Naive thymus-derived CD4-positive, alpha-beta T cell (primary cell): ENCODE measurements around the gene C2CD2. TPM values are rescaled to one million over a fixed set of nuclear protein-coding genes. Genes with fewer than 3 reads are reported as not detected.

Experiments used
- ATAC-seq: fragments of 150-1000 bp; cut with Tn5 transposase; 2 replicates; pipeline ENCODE4 v1.10.0; 2021; ENCODE audit warnings: mild to moderate bottlenecking, moderate library complexity
- CTCF ChIA-PET: fragments of 350-600 bp; sonication (Branson Sonifier 250); formaldehyde crosslinking; loops from one replicate; lab custom pipeline; 2021; ENCODE audit warnings: antibody characterized with exemption; lab: Charles Lee
- POLR2A ChIA-PET: fragments of 350-600 bp; sonication (Branson Sonifier 250); formaldehyde crosslinking; loops from one replicate; lab custom pipeline; 2021; ENCODE audit warnings: antibody characterized with exemption, inconsistent platforms; lab: Charles Lee
- DNase-seq, 9 donors: peaks; one replicate each; pipeline versions ENCODE4 v3.0.0 to v3.0.0-alpha.2; 2020 to 2022; ENCODE audit warnings: mixed read lengths in 1 of 9
- H3K27ac ChIP-seq: one replicate; pipeline ENCODE4 v1.7.0; 2013; ENCODE audit warnings: mild to moderate bottlenecking, low read depth, low read length, moderate library complexity
- H3K27me3 ChIP-seq, 2 donors: one replicate each; pipeline ENCODE4 v1.7.0; 2013; ENCODE audit warnings: low read length in 2 of 2, mild to moderate bottlenecking in 2 of 2, moderate library complexity in 2 of 2; ENCODE audit not compliant: control insufficient read depth in 2 of 2, insufficient read depth in 2 of 2
- H3K36me3 ChIP-seq, 3 experiments: 1 replicate in 2 of 3; 2 replicates in 1 of 3; pipeline ENCODE4 v1.7.0; 2013; ENCODE audit warnings: low read length in 3 of 3, mild to moderate bottlenecking in 3 of 3, moderate library complexity in 1 of 3; ENCODE audit not compliant: insufficient read depth in 3 of 3, control insufficient read depth in 2 of 3
- H3K4me1 ChIP-seq, 2 donors: one replicate each; pipeline ENCODE4 v1.7.0; 2013; ENCODE audit warnings: low read length in 2 of 2, mild to moderate bottlenecking in 2 of 2, moderate library complexity in 1 of 2; ENCODE audit not compliant: control insufficient read depth in 2 of 2, insufficient read depth in 2 of 2
- H3K4me3 ChIP-seq: 2 replicates; pipeline ENCODE4 v1.7.0; 2013; ENCODE audit warnings: mild to moderate bottlenecking, low read length
- H3K9me3 ChIP-seq, 3 experiments: 1 replicate in 2 of 3; 2 replicates in 1 of 3; pipeline ENCODE4 v1.7.0; 2013; ENCODE audit warnings: low read length in 3 of 3; ENCODE audit not compliant: control insufficient read depth in 2 of 3
- H3K27ac Mint-ChIP-seq, 9 donors: one replicate each; pipeline ENCODE4 v1.8.0; 2020 to 2022; ENCODE audit warnings: mixed read lengths in 9 of 9, mild to moderate bottlenecking in 8 of 9, moderate library complexity in 5 of 9, inconsistent platforms in 2 of 9
- H3K27me3 Mint-ChIP-seq, 5 donors: one replicate each; pipeline ENCODE4 v1.8.0; 2021 to 2022; ENCODE audit warnings: mixed read lengths in 5 of 5, mild to moderate bottlenecking in 1 of 5
- H3K36me3 Mint-ChIP-seq, 5 donors: one replicate each; pipeline ENCODE4 v1.8.0; 2020 to 2022; ENCODE audit warnings: mixed read lengths in 5 of 5, mild to moderate bottlenecking in 3 of 5, inconsistent platforms in 1 of 5
- H3K4me1 Mint-ChIP-seq, 7 donors: one replicate each; pipeline ENCODE4 v1.8.0; 2020 to 2022; ENCODE audit warnings: mixed read lengths in 7 of 7, mild to moderate bottlenecking in 3 of 7, inconsistent platforms in 1 of 7
- H3K4me3 Mint-ChIP-seq, 10 donors: one replicate each; pipeline ENCODE4 v1.8.0; 2020 to 2022; ENCODE audit warnings: mild to moderate bottlenecking in 10 of 10, mixed read lengths in 10 of 10, moderate library complexity in 6 of 10, inconsistent platforms in 2 of 10
- H3K9me3 Mint-ChIP-seq, 11 donors: one replicate each; pipeline ENCODE4 v1.8.0; 2020 to 2022; ENCODE audit warnings: mixed read lengths in 11 of 11, mild to moderate bottlenecking in 4 of 11, inconsistent platforms in 1 of 11, moderate library complexity in 1 of 11
- intact Hi-C, 2 donors: fragments of 100-400 bp; cut with micrococcal nuclease; formaldehyde crosslinking; loops; one replicate each; pipeline ENCODE4 v1.15.1; 2023
- polyA plus RNA-seq, 2 donors: library from polyadenylated mRNA; unstranded; fragments of 300-500 nt; fragmentation: Illumina TruSeq; gene quantifications; one replicate each; pipeline ENCODE4 v1.2.3, GENCODE V29; 2021
- total RNA-seq, 6 experiments: library from RNA in 5 of 6; stranded (reverse) in 5 of 6; gene quantifications; 1 replicate in 5 of 6; 2 replicates in 1 of 6; pipeline ENCODE4 v1.2.3 and lab custom pipeline; 2021 to 2026

Gene C2CD2
- total and polyA plus RNA-seq, 7 experiments from 2014 or later = 2.8 to 14.8 (median 10.0) TPM

DNA sequence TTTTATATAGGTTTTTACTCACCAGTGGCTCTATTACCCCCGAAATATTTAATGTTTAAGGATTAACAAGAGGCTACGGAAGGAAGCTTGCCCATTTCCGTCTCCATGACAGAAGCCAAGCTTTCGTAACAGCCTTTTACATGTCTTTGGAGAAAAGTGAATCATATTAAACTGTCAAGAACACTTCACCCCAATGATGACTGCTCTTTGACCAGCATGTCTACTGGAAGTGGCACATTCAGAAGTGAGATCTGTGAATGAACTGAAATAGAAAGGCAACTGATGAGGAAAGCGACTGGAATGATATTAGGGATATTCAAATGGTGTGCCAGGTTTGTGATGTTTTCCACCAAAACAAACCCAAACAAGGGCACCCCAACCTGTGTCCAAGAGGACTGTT is 66.2 kb downstream of the C2CD2 start:
- Mint-ChIP-seq H3K36me3 (peaks cover 0 to 12% (median 0%) of the 10 kb centered on the region in 5 donors), H3K4me3 (no peak overlapping the region), H3K9me3 (no peaks in the 10 kb centered on the region), H3K27ac (no peak overlapping the region), H3K4me1 (peaks cover 0 to 5% (median 1%) of the 10 kb centered on the region in 7 donors), H3K27me3 (no peaks in the 10 kb centered on the region)
- H3K9me3 ChIP-seq = no peaks in the 10 kb centered on the region
- intact Hi-C loops = no loop called here
- no peak overlapping the region for H3K4me3 ChIP-seq
- H3K27me3 ChIP-seq = no peaks in the 10 kb centered on the region
- ChIA-PET CTCF (no interaction called here), POLR2A (no interaction called here)
- no peaks in the 10 kb centered on the region for H3K4me1 ChIP-seq
- no peak overlapping the region for H3K27ac ChIP-seq
- ATAC-seq (no peak), DNase-seq (no peak)
- H3K36me3 ChIP-seq = peaks cover 0 to 6% (median 0%) of the 10 kb centered on the region in 3 experiments

DNA sequence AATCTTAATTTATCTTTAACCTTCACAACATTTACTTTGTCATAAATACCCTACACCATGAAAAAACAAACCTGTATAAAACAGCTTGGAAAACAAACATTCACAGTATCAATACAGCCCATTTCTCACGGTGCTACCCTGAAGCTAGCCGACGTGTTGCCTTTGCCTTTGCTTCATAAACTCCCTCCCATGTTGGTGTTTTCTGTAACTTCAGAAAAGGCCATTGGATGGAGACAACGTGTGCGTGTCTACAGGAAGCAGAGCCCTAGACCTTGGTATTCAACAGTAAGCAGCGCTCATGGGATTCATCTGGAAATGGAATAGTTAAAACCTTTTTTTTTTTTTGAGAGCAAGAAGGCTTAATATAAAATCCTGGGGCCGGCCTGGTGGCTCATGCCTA is 67.5 kb downstream of the C2CD2 start:
- Histone ChIP-seq H3K27me3 (no peaks in the 10 kb centered on the region), H3K4me1 (no peaks in the 10 kb centered on the region), H3K27ac (no peak overlapping the region), H3K4me3 (no peak overlapping the region), H3K36me3 (peaks cover 0 to 6% (median 0%) of the 10 kb centered on the region in 3 experiments), H3K9me3 (no peaks in the 10 kb centered on the region)
- POLR2A ChIA-PET = no interaction called here
- intact Hi-C loops = no loop called here
- no peak overlapping the region for H3K27ac Mint-ChIP-seq
- no peaks in the 10 kb centered on the region for H3K9me3 Mint-ChIP-seq
- no peak overlapping the region for H3K4me3 Mint-ChIP-seq
- no peak for ATAC-seq
- H3K27me3 Mint-ChIP-seq = no peaks in the 10 kb centered on the region
- H3K36me3 Mint-ChIP-seq = peaks cover 0 to 12% (median 0%) of the 10 kb centered on the region in 5 donors
- peaks cover 0 to 5% (median 1%) of the 10 kb centered on the region in 7 donors for H3K4me1 Mint-ChIP-seq
- DNase-seq = no peak
- CTCF ChIA-PET = interaction anchor here (0.7 kb wide), 1 partner anchor 470 kb away, joined by 3 read pairs; no protein-coding TSS in a partner anchor

DNA sequence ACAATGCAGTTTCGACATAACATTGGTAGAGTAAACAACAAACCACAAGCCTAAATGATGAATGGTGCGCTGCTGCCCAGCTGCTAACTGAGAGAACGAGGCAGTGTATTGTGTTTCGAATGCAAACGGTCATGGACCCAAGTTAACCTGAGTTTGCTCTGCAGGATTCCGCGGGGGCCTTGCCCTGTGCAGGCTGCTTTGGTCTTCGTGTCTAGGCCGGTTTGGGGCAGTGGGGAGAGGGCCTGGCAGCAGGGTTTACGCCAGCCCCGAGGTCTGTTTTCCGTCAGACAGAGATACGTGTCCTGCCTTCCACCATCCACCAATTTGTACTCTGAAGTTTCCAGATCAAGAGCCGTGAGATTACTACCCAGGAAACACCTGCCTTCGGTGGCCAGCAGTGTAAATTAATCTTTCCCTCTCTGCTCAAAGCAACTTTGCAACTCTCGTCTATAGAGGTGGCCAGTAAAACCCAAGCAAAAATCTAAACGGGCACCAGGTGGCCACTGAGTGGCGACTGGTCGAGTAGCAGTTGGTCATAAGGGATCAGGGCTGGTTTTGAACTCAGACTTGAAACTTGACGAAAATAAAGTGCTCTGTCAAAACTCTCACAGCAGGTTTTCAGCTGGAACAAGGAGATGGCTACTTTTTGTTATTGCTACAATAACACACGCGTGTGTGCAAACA is 68.3 kb downstream of the C2CD2 start:
- Histone ChIP-seq H3K9me3 (no peaks in the 10 kb centered on the region), H3K4me3 (no peak overlapping the region), H3K27ac (no peak overlapping the region), H3K36me3 (peaks cover 0 to 6% (median 0%) of the 10 kb centered on the region in 3 experiments), H3K4me1 (no peaks in the 10 kb centered on the region), H3K27me3 (no peaks in the 10 kb centered on the region)
- ChIA-PET CTCF (no interaction called here), POLR2A (no interaction called here)
- peak overlapping the region in 2 of 9 donors; percentile 42 to 88 for H3K27ac Mint-ChIP-seq
- no peaks in the 10 kb centered on the region for H3K9me3 Mint-ChIP-seq
- H3K36me3 Mint-ChIP-seq = peaks cover 0 to 12% (median 0%) of the 10 kb centered on the region in 5 donors
- H3K4me3 Mint-ChIP-seq = no peak overlapping the region
- intact Hi-C loops = no loop called here
- peaks cover 0 to 8% (median 3%) of the 10 kb centered on the region in 7 donors for H3K4me1 Mint-ChIP-seq
- no peak for DNase-seq
- H3K27me3 Mint-ChIP-seq = no peaks in the 10 kb centered on the region
- no peak for ATAC-seq

GRCh38 chr21:41884501-41885030 is 69.3 kb downstream of the C2CD2 start:
- H3K4me1 ChIP-seq = peaks cover 0 to 4% of the 10 kb centered on the region in 2 donors
- H3K9me3 ChIP-seq = no peaks in the 10 kb centered on the region
- Mint-ChIP-seq H3K36me3 (peaks cover 0 to 12% (median 0%) of the 10 kb centered on the region in 5 donors), H3K4me3 (no peak overlapping the region), H3K4me1 (peaks cover 0 to 13% (median 8%) of the 10 kb centered on the region in 7 donors), H3K9me3 (no peaks in the 10 kb centered on the region), H3K27me3 (no peaks in the 10 kb centered on the region), H3K27ac (peak overlapping the region in 1 of 9 donors; percentile 14)
- ATAC-seq = no peak
- no peak for DNase-seq
- no peaks in the 10 kb centered on the region for H3K27me3 ChIP-seq
- POLR2A ChIA-PET = no interaction called here
- peaks cover 0 to 6% (median 0%) of the 10 kb centered on the region in 3 experiments for H3K36me3 ChIP-seq
- CTCF ChIA-PET = no interaction called here
- intact Hi-C loops = no loop called here
- H3K27ac ChIP-seq = no peak overlapping the region
- H3K4me3 ChIP-seq = no peak overlapping the region

GRCh38 chr21:41883582-41883981 is 70.2 kb downstream of the C2CD2 start:
- H3K9me3 ChIP-seq = no peaks in the 10 kb centered on the region
- no peak overlapping the region for H3K27ac ChIP-seq
- H3K27me3 Mint-ChIP-seq = no peaks in the 10 kb centered on the region
- ChIA-PET CTCF (no interaction called here), POLR2A (interaction anchor here (1.3 kb wide), 1 partner anchor 41 kb away, joined by 3 read pairs; no protein-coding TSS in a partner anchor)
- DNase-seq (no peak), ATAC-seq (no peak)
- no peak overlapping the region for H3K4me3 ChIP-seq
- H3K27me3 ChIP-seq = no peaks in the 10 kb centered on the region
- H3K4me1 Mint-ChIP-seq = peaks cover 0 to 13% (median 8%) of the 10 kb centered on the region in 7 donors
- peaks cover 0 to 4% (median 0%) of the 10 kb centered on the region in 3 experiments for H3K36me3 ChIP-seq
- no peaks in the 10 kb centered on the region for H3K9me3 Mint-ChIP-seq
- H3K4me1 ChIP-seq = peaks cover 0 to 4% of the 10 kb centered on the region in 2 donors
- peak overlapping the region in 1 of 10 donors; percentile 16 for H3K4me3 Mint-ChIP-seq
- peaks cover 0 to 5% (median 0%) of the 10 kb centered on the region in 5 donors for H3K36me3 Mint-ChIP-seq
- H3K27ac Mint-ChIP-seq = no peak overlapping the region
- intact Hi-C loops = no loop called here

DNA sequence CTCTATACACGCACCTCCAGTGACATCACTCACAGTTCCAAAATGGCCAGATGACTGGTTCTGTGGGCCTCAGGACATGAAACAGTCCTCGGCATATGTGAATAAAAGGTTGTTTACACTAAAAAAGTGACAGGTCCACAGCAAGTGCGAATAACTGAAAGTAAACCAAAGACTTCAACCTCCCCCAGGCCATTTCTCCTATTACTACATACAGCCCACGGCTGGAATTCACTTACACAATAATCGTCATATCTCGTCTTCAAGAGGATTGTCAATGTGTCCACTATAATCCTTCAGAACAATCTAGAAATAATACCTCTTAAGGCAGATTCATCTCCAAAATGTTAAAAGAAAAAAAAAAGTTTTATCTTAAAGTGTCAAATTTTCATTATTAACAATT is 72.8 kb downstream of the C2CD2 start:
- POLR2A ChIA-PET = interaction anchor here (0.5 to 1.7 kb wide), 2 partner anchors 45 kb away, joined by 3 to 9 read pairs; no protein-coding TSS in a partner anchor
- H3K9me3 Mint-ChIP-seq = no peaks in the 10 kb centered on the region
- H3K4me1 Mint-ChIP-seq = peaks cover 17 to 30% (median 25%) of the 10 kb centered on the region in 7 donors
- H3K27me3 Mint-ChIP-seq = no peaks in the 10 kb centered on the region
- DNase-seq = no peak
- H3K27ac ChIP-seq = no peak overlapping the region
- H3K27ac Mint-ChIP-seq = peak overlapping the region in 3 of 9 donors; percentile 25 to 67 (median 51)
- no peak overlapping the region for H3K4me3 ChIP-seq
- H3K9me3 ChIP-seq = no peaks in the 10 kb centered on the region
- no peak for ATAC-seq
- H3K36me3 Mint-ChIP-seq = no peaks in the 10 kb centered on the region
- H3K27me3 ChIP-seq = no peaks in the 10 kb centered on the region
- intact Hi-C loops = no loop called here
- H3K4me3 Mint-ChIP-seq = peak overlapping the region in 8 of 10 donors; percentile 19 to 84 (median 44)
- peaks cover 9 to 16% of the 10 kb centered on the region in 2 donors for H3K4me1 ChIP-seq
- H3K36me3 ChIP-seq = no peaks in the 10 kb centered on the region
- CTCF ChIA-PET = no interaction called here
